ENCODE measurements around the gene ITGB4.
"Not testable (repeated sequence)": the region's sequence is repeated elsewhere in the genome, so short reads cannot be mapped to it uniquely, and the experiment has no call there.

ITGB4 gene

GRCh38 chr17:75771334-75772281, 50.3 kb downstream of the ITGB4 start:
- DNase-seq (ENCODE audit: low read depth): no peak

- no peak for DNase-seq (ENCODE audit: low read depth)
These were observed 52.0 kb downstream of the ITGB4 start for GRCh38 chr17:75773121-75773807.

- no peak for DNase-seq (ENCODE audit: low read depth)
These were observed 52.7 kb downstream of the ITGB4 start for GRCh38 chr17:75773808-75774470.

- no peak for DNase-seq (ENCODE audit: low read depth)
These were observed 53.3 kb downstream of the ITGB4 start for GRCh38 chr17:75774471-75774990.

- peak; percentile 44 for DNase-seq (ENCODE audit: low read depth)
These were observed 53.9 kb downstream of the ITGB4 start for GRCh38 chr17:75774991-75775668.

GRCh38 chr17:75776386-75777295, 55.4 kb downstream of the ITGB4 start:
- no peak for DNase-seq (ENCODE audit: low read depth)

- no peak for DNase-seq (ENCODE audit: low read depth)
These were observed 56.1 kb downstream of the ITGB4 start for GRCh38 chr17:75777296-75777922.

GRCh38 chr17:75778066-75778860, 57.0 kb downstream of the ITGB4 start:
- DNase-seq (ENCODE audit: low read depth): not testable (repeated sequence)

- no peak for DNase-seq (ENCODE audit: low read depth)
These were observed 57.6 kb downstream of the ITGB4 start for GRCh38 chr17:75778861-75779249.

GRCh38 chr17:75779250-75779986, 58.2 kb downstream of the ITGB4 start:
- DNase-seq (ENCODE audit: low read depth): peak; percentile 100

- no peak for DNase-seq (ENCODE audit: low read depth)
These were observed 59.0 kb downstream of the ITGB4 start for GRCh38 chr17:75779987-75780889.

GRCh38 chr17:75783069-75783783, 62.0 kb downstream of the ITGB4 start:
- peak; percentile 67 for DNase-seq (ENCODE audit: low read depth)

GRCh38 chr17:75783803-75784472, 62.7 kb downstream of the ITGB4 start:
- DNase-seq (ENCODE audit: low read depth): no peak

- peak; percentile 99 for DNase-seq (ENCODE audit: low read depth)
These were observed 63.3 kb downstream of the ITGB4 start, which contains the start of gene UNK for GRCh38 chr17:75784473-75785015. Gene UNK, plus strand, starts transcription at chr17:75784806. Its CDS starts 75 bp downstream, at chr17:75784881.

- DNase-seq (ENCODE audit: low read depth): peak; percentile 80
These were observed 64.0 kb downstream of the ITGB4 start for GRCh38 chr17:75785016-75785890.

Data from amniotic epithelial cell (primary cell).